NCI-H2029 (cell line): ENCODE results near the gene LTB4R.
A peak's percentile ranks its signal among the peaks of the same experiment; 100 is the strongest.

Experiments
- DNase-seq: peaks from one replicate; lab custom pipeline; 2025; lab: John Stamatoyannopoulos, UW

Gene LTB4R

DNA sequence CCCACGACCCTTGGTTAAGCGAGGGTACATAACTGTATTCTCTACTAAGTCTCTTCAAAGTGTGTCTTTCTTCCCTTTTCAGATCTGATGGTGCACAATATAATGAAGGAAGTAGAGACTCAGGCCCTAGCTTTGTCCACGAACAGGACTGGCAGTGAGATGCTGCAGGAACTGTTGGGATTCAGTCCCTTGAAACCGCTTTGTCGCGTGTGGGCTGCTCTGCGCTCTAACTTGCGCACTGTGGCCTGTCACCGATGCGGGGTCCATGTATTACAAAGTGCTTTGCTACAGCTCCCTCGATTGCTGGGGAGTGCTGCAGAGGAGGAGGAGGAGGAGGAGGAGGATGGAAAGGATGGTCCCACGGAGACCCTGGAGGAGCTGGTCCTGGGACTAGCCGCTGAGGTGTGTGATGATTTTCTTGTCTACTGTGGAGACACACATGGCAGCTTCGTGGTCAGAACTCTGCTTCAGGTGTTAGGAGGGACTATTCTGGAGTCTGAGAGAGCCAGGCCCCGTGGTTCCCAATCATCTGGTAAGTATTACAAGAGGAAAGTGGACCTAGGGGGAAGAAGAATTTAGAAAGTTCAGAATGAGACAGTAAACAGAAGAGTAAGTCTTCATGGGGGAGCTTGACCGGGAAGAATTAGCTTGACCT, 10.8 kb upstream of the LTB4R start:
- DNase-seq = no peak

DNA sequence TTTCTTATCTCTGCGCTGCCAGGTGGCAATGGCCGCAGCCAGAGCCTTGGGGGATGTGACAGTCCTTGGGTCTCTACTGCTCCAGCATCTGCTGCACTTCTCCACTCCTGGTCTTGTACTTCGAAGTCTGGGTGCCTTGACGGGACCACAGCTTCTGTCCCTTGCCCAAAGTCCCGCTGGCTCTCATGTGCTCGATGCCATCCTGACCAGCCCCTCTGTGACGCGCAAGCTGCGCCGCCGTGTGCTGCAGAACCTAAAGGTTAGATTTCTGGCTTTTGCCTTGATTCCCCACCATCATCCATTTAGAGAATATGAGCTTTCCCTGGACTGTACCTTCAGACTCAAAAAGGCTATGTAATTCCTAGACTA, 7.3 kb upstream of the LTB4R start:
- DNase-seq = no peak

DNA sequence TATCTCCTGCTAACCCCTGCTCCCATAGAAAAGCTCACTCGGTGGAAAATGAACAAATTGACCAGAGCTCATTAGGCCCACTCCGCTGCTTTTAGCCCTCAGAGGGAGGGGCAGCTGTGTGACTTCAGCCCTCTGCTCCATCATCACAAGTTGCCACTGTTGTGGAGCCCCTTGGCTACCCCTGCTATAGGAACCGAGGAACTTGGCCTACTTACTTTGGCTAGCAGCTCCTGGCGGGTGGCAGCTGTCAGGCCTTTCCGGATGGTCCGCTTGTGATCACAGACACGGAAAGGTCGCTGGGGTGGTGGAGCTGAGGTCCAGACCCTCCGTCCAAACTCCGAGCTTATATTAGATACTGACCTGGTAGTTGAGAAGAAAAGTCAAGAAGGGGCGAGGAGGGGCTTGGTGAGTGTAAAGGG, 4.1 kb upstream of the LTB4R start:
- no peak for DNase-seq

GRCh38 chr14:24307575-24308341, 3.5 kb upstream of the LTB4R start, which contains the start of gene CIDEB:
Gene CIDEB, minus strand, starts transcription at chr14:24307977. Its CDS starts 119 bp downstream, at chr14:24307858.
- peak; percentile 27 for DNase-seq

GRCh38 chr14:24308342-24309124, 2.8 kb upstream of the LTB4R start:
- DNase-seq = no peak

DNA sequence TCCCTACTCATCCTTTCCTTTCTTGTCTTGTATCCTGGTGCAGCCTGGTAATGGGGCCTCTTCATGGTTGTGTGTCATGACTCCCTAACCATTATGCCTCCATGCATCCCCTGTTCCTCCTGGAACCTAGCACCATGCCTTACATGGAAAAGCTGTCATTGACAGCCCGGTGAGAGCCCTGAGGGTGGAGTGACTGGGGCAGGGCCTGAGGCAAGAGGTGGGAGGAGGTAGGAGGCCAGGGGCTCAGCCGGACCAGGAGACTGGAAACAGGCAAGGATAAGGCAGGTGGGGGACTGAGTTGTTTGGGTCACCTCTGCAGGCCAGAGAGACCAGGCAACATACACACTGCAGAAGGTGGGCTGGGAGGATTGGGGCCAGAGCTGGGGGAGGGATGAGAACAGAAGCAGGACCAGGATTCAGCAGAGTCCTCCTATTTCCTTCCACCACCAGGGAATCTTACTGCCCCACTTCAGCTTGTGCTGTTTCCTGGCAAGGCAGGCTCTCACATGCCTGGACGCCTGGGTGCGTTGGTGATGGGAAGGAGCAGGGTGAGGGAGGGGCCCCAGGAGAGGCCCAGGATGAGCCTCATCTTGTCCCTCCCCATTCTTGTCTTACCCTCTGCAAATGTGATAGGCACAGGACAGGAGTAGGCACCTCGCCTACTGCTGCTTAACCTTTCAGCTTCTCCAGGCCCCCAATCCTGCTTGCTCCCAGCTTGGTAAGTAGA, 1.6 kb upstream of the LTB4R start, which contains the start of gene LTB4R2:
TSS of gene LTB4R2 (plus strand) at position 603 of the 727 bp plus-strand sequence. CDS start 525 bp downstream, outside the sequence.
- DNase-seq = no peak

DNA sequence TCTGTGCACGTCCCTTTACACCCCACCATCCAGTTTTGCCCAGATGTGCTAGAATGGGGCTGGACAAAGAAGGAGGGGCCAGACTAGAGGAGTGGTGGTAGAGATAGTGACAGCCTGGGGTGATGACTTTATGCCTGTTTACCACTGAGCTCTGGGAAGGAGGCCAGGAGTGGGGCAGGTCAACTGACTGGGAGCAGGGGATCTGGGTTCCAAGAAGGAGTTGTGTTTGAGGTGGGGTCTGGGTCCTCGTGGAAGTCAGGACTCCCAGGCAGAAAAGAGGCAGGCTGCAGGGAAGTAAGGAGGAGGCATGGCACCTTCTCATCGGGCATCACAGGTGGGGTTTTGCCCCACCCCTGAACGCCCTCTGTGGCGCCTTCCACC, 1.0 kb upstream of the LTB4R start:
- peak; percentile 27 for DNase-seq

- no peak for DNase-seq
Measured at GRCh38 chr14:24311837-24312615, 724 bp downstream of the LTB4R start.

- no peak for DNase-seq
Measured at GRCh38 chr14:24312736-24313507, 1.6 kb downstream of the LTB4R start.

- DNase-seq = no peak
Measured at GRCh38 chr14:24313913-24314312, 2.6 kb downstream of the LTB4R start.

- no peak for DNase-seq
Measured at GRCh38 chr14:24314377-24315193, 3.3 kb downstream of the LTB4R start.

DNA sequence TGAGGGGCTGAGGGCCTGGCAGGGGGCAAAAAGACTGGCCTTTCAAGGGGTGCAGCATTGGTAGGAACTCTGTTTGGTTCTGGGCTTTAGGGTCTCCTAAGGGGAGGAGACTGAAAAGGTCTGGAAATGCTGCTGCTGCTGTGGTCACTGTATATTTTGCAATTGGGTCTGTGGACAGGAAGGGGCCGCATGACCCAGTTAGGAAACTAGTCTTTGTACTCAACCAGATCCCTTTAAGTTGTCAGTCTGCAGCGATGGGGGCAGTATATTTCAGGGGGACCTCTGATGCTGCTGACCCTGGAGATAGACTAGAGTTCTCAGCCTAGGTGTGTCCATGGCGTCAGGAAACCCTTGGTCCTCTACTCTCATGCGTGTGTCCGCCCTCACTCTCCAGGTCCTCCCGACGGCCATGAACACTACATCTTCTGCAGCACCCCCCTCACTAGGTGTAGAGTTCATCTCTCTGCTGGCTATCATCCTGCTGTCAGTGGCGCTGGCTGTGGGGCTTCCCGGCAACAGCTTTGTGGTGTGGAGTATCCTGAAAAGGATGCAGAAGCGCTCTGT, 4.0 kb downstream of the LTB4R start:
- DNase-seq = no peak

GRCh38 chr14:24315807-24316596, 4.7 kb downstream of the LTB4R start:
- no peak for DNase-seq

DNA sequence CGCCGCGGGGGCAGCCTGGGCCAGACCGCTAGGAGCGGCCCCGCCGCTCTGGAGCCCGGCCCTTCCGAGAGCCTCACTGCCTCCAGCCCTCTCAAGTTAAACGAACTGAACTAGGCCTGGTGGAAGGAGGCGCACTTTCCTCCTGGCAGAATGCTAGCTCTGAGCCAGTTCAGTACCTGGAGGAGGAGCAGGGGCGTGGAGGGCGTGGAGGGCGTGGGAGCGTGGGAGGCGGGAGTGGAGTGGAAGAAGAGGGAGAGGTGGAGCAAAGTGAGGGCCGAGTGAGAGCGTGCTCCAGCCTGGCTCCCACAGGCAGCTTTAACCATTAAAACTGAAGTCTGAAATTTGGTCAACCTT, 5.3 kb downstream of the LTB4R start:
- no peak for DNase-seq

- DNase-seq = no peak
Measured at GRCh38 chr14:24317141-24317928, 6.0 kb downstream of the LTB4R start.

GRCh38 chr14:24321212-24321975, 10.1 kb downstream of the LTB4R start:
- DNase-seq = no peak

GRCh38 chr14:24322672-24323071, 11.4 kb downstream of the LTB4R start:
- no peak for DNase-seq
